MV-4-11 (cell line): ENCODE measurements around the gene ERVV-1.
A peak's percentile ranks its signal among the peaks of the same experiment; 100 is the strongest.
"Not testable (repeated sequence)": the region's sequence is repeated elsewhere in the genome, so short reads cannot be mapped to it uniquely, and the experiment has no call there.

ENCODE experiments used
- DNase-seq: peaks from one replicate; lab custom pipeline; 2025; lab: John Stamatoyannopoulos, UW

ERVV-1 gene, protein sequence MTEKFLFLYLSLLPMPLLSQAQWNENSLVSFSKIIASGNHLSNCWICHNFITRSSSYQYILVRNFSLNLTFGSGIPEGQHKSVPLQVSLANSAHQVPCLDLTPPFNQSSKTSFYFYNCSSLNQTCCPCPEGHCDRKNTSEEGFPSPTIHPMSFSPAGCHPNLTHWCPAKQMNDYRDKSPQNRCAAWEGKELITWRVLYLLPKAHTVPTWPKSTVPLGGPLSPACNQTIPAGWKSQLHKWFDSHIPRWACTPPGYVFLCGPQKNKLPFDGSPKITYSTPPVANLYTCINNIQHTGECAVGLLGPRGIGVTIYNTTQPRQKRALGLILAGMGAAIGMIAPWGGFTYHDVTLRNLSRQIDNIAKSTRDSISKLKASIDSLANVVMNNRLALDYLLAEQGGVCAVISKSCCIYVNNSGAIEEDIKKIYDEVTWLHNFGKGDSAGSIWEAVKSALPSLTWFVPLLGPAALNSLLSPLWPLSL

DNA sequence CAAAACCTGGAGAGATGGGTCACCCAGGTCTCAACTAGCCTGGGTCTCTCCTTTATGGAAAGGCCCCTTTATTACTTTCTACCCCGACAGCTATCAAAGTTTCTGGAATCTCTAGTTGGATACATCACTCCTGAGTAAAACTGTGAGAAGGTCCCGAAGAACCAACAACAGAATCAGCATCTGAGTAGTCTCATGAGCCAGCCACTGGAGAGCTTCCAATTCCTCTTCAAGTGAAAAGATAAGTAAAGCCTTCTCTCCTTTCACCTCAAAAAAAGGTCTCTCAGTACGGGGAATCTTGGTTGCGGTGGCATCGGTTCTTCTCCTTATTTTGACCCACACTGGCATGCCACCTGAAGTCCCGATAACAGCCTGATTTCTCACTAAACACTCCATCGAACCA, at the start of gene ERVV-1:
TSS of gene ERVV-1 (plus strand) at position 301 of the 400 bp plus-strand sequence. CDS start 170 bp downstream, outside the sequence.
- no peak for DNase-seq

DNA sequence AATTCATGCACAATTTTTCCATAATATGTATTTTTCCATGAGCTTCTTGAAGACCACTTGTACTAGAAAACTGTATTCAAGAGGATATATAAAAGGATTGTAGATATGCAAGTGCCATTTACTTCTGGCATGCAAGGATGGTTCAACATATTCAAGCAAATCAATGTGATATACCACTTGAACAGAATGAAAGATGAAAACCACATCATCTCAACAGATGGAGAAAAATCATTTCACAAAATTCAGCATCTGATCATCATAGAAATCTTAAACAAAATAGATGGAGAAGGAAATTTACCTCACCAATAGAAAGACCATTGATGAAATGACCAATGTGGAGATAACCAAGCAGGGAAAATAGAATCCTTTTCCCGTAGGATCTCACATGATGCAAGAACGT, 45.9 kb upstream of the ERVV-1 start:
- DNase-seq: no peak

DNA sequence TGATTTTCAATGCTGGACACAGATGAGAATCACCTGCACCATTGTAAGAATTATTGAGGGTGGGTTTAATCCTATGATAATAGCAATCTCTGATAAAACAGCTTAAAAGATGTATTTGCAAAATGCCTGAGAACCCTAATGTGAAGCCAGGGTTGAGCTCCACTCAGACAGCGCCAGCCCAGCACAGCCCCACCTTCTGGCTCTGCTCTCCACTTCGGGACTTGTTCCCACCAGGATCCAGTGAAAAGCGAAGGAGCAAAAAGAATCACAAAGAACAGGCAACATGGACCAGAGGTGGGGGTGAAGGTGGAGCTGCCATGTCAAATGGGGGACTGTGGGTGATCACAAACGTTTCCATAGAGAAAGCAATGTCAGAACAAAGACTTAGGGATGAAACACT, 32.4 kb upstream of the ERVV-1 start:
- no peak for DNase-seq

DNA sequence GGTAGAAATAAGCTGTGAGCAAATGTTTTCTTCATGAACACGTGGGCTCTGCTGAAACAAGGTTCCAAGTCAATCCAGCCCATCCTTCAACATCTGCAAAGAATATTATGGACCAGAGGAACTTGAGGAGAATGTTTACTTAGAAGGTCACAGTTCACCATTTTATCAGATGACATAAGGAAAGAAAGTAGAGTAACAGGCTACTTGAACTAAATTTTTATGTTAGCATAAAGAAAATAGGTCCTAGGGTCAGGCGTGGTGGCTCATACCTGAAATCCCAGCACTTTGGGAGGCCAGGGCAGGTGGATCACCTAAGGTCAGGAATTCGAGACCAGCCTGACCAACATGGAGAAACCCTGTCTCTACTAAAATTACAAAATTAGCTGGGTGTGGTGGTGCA, 30.6 kb upstream of the ERVV-1 start:
- not testable (repeated sequence) for DNase-seq

DNA sequence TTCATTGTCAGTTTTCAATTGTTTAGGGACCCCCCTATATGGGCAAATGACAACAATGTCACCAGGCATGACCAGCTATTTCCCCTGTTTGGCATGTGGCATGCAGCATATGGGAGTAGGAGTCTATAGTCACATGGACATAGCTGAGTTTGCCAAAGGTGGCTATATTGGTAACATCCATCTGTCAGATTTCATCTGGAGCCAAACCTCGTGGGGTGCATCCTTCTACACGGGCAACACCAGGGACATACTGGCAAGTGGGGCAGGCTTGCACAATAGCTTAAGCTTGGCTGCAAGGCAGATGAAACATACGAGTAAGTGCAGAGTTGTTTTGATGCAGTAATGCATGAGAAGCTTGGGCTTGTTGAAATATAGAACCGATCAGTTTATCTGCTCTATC, 26.5 kb upstream of the ERVV-1 start:
- no peak for DNase-seq

DNA sequence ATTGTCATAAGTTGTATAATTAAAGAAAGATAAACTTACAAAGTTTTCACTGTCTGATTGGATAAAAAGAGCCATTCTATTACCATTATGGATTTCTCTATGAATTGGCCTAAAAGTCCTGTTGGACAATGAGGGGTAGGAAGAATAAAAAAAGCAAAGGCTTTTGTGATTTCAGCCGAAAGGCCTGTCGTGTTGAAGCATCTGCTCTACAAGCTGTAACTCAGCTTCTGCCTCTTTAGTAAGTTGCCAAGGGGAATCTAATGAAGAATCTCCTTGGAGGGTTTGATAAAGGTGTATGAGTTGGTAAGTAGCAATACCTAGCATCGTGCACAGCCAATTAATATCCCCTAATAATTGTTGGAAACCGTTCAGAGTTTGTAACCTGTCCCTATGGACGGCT, 25.2 kb upstream of the ERVV-1 start:
- no peak for DNase-seq

DNA sequence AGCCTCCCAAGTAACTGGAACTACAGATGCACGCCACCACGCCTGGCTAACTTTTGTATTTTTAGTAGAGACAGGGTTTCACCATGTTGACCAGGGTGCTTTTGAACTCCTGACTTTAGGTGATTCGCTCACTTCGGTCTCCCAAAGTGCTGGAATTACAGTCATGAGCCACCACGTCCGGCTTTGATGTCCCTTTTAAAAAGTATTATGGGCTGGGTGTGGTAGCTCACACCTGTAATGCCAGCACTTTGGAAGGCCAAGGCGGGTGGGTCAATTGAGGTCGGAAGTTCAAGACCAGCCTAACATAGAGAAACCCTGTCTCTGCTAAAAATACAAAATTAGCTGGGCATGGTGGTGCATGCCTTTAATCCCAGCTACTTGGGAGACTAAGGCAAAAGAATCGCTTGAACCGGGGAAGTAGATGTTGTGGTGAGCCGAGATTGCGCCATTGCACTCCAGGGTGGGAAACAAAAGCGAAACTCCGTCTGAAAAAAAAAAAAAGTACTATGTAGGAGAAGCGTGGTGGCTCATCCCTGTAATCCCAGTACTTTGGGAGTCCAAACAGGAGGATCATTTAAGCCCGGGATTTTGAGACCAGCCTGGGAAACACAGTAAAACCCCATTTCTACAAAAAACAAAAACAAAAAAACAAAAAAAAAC, 22.8 kb upstream of the ERVV-1 start:
- DNase-seq: peak; percentile 88

DNA sequence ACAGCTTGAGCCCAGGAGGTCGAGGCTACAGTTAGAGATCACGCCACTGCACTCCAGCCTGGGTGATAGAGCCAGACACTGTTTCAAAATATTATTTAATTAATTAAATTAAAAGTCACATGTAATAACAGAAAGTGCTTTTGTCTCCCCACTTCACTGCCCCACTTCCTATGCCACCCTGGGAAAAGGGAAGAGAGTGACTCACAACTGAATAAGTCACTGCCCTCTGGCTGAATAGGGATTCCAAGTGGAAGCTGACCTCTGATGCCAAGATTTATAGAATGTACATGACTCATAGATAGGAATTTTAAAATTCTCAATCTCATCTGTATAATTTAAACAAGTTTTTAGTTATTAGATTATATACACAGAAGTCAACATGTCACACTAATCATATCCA, 22.2 kb upstream of the ERVV-1 start:
- no peak for DNase-seq

DNA sequence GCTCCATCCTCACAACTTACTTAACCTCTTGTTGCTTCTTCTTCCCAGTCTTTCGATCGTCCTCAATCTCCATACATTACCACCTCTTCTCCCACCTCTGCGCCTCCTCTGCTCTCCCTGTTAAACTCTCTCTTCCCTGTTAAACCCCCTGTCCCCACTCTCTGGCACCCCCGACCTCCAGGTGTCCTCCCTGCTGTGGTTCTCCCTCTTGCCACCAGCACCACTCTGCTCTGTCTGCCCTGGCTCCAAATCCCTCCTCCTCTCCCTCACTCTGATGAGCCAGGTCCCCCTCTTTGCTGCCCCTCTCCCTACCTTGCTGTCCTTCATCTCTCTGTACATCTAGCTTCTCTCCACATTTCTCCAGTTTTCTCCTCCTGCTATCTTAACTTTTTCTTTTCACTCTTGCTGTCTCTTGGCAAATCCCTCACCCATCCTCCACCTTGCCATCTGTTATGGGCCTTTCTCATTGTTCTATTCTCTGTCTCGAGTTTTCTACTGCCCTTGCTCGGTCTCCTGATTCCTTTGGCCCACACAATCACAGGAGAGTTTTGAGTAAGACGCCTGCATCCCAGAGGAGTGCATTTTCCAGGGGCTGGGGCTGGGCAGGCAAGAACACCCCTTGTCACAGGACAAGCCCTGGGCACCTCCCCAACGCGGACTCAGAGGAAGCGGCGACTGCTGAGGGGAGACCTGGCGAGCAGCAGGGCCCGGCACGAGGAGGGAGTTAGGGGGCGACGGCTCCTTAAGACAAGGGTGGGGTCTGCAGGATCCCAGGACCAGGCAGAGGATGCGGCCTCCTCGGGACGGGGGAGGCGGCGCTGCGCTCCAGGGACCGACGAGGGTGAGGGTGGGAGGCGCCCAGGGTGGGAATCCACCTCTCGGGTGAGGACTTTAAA, 21.4 kb upstream of the ERVV-1 start:
- DNase-seq: no peak

DNA sequence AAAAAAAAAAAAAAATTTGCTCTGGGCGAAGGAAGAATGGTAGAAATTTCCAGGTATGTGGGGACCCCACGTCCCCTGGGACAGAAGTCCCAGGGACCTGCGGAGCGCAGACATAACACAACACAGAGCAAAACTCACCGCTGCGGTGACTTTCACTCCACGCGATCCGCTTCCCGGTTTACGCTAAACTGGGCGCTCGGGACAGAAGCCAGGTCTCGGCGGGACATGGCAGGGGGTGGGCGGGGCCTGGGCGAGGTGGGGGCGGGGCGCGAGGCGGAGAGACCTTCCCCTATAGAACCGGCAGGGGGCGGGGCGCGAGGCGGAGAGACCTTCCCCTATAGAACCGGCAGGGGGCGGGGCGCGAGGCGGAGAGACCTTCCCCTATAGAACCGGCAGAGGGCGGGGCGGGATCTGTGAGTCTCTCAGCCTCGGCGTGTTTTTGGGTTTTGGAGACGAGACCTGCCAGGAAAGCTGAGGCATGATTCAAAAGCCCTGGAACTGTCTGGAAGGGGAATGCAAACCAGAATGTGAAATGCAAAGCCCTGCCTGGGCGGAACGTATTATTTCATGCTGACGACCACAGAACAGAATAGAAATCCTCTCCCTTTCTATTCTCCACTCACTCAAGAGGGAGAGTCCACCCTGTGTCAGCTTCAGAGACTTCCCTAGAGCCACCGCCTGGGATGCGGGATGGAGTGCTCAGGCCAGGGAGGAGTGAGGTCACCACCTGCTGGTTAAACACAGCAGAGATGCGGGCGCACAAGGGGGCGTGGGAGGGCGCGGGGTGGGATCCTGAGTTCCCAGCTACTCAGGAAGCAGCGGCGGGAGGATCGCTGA, 20.2 kb upstream of the ERVV-1 start:
- no peak for DNase-seq

DNA sequence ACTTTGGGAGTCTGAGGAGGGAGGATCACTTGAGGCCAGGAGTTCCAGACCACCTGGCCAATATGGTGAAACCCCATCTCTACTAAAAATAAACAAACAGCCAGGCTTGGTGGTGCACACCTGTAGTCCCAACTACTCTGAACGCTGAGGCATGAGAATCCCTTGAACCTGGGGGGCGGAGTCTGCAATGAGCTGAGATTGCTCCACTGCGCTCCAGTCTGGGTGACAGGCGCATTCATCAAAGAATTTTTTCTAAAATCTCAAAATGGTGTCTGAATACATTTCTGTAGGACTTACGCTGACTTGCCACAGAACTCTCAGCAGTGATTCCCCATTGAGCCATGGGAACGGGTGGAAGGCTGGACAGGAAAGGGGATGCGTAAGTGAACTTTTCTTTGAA, 18.0 kb upstream of the ERVV-1 start:
- no peak for DNase-seq

DNA sequence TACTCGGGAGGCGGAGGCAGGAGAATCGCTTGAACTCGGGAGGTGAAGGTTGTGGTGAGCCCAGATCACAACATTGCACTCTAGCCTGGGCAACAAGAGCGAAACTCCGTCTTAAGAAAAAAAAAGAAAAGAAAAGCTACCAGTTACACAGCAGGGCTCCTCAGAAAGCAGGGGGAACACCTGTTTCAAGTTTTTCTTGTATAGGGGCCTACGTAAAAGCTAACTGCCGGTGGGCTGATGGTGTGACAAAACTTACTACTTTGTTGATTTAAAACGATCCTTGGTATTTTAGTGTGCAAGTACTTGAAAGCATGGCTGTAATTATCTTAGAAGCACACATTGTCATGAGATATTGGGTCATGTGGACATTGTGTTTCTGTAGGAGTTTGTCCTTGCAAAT, 15.7 kb upstream of the ERVV-1 start:
- no peak for DNase-seq

DNA sequence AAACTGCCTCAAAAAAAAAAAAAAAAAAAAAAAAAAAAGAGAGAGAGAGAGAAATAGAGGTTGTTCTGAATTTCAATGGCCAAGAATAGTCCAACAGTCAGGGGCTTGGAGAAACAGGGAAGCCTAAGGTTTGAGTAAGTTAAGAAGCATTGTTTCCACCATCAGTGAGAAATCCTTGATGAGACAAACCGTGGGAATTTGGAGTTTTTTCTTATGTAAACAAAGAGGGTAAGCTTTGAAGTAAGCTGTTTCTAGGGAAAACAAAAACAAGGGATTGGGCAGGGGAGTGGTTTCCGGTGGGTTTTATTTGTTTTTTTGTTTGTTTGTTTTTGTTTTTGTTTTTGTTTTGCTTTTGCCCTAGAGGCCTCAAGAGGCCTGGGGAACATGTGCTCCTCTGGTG, 11.2 kb upstream of the ERVV-1 start:
- no peak for DNase-seq

DNA sequence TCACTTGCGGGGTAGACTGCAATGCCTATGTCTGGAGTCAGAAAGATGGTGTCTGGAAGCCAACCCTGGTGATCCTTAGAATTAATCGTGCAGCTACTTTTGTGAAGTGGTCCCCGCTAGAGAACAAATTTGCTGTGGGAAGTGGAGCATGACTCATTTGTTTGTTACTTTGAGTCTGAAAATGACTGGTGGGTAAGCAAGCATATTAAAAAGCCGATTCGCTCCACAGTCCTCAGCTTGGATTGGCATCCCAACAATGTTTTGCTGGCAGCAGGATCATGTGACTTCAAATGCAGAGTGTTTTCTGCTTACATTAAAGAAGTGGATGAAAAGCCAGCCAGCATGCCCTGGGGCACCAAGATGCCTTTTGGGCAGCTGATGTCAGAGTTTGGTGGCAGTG, 9.5 kb upstream of the ERVV-1 start:
- DNase-seq: no peak

DNA sequence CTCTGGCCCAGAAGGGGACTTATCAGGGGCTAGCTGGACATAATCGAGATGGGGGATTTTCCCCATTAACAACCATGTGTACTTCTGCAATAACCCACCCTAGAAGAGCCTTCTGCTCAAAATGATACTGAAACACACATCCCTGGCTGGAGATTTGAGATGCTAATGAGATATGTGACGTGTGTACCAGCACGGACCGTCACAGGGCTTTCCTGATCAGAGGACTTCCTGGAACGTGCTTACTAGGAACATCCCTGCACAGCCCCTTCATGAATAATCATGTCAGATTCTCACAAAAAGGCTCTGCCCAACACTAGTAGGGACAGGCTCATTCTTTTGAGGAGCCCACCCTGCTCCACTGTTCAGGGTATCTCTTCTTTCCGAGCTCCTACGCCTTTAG, 6.5 kb upstream of the ERVV-1 start:
- no peak for DNase-seq

DNA sequence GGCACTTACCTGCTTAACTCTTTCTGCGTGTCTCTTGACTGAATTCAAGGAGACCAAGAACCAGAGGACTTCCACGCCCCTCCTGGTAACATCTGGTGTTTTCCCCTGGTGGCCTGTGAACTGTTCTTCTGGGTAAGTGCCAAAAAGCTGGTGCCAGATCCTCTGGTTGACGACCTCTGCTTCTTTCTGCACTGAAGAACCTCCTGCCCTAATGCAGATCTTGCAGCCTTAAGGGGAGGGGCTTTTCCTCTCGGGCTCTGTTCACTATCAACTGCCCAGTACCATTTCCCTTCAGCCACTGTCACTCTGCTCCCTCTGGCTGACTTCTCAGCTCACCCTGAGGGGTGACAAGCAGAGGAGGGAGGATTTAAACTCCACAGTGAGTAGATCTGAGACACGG, 6.1 kb upstream of the ERVV-1 start:
- no peak for DNase-seq

DNA sequence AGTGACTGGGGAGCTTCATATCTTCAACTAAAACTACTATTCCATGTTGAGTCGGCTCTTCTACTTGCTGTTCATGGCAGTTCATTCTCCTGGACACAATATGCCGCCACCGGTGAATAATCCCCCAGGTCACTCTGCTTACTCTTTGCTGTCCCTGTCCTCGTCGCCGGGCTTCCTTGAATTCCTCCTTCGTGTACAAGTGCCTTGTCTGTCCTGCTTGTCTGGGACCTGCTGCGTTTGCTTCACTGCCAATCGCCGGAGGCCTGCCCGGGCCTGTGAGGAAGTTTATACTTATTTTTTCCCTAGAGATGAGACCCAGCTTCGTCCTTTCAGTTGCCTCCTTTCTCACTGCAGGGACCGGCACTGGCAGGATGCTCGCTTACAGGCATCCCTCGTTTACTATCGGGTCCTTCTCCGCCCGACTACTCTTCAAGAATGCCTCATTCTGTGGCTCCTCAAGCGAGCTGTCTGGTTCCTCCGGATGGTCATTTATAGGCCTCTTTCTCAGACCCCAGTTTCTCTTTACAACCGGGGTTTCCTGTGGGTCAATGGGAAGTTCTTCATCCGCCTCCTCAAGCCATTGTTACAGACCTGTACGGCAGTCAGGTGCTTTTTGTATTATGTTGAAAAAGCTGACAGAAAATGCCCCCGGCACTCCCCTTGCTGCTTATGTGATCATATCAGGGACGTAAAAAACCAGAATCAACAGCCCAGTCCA, 5.5 kb upstream of the ERVV-1 start:
- DNase-seq: no peak

DNA sequence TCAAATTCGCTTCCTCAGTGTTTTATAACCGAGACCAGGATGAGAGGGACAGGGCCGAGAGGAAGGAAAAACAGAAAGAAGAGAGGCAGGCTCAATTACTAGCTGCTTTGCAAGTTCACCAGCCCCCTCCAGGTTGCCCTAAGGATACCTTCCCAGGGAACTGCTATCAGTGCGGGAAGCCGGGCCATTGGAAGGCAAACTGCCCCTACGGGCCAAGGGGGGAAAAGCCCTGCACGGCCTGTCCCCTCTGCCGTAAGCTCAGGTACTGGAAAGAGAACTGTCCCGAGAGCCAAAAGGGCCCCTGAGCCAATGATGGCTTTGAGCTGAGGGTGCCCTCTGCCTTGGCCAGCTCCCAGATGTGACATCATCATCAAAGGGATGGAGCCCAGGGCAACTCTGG, 3.2 kb upstream of the ERVV-1 start:
- DNase-seq: no peak

DNA sequence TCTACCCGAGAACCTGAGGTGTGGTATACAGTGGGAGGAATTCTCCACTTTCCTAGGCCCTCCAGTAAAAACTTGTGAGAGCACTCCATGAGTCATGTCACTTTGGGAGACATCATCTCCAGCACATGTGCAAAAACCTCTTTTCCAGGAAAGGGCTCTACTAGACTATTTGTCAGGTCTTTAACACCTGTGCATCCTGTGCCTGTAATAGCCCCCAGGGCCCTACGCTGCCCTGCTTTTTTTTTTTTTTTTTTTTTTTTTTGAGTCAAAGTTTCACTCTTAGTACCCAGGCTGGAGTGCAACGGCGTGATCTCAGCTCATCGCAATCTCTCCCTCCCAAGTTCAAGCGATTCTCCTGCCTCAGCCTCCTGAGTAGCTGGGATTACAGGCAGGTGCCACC, 1.7 kb upstream of the ERVV-1 start:
- DNase-seq: no peak

DNA sequence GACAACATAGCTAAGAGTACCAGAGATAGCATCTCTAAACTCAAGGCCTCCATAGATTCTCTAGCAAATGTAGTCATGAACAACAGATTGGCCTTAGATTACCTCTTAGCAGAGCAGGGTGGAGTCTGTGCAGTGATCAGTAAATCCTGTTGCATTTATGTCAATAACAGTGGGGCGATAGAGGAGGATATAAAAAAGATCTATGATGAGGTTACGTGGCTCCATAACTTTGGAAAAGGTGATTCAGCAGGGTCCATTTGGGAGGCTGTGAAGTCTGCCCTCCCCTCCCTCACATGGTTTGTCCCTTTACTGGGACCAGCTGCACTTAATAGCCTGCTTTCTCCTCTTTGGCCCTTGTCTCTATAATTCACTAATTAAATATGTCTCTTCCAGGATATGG, 1.4 kb downstream of the ERVV-1 start:
- DNase-seq: no peak

DNA sequence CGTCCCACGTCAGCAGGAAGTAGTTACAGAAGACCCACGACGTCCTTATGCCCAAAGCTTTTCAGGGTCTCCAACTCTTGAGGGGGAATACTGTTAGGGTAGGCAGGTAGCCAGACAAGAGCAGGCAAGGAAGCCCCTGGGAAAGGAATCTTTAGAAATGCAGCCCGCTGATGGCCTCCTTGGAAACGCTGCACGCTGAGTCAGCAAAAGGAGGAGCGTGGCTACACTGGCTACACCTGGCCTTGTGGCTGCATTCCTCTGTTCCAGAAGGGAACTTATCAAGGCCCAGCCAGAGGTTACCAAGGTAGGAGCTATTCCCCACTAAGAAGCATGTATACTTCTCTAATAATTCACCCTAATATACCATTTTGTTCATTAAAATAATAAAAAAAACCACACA, 2.0 kb downstream of the ERVV-1 start:
- DNase-seq: no peak
